Spleen (tissue), 7 donors: ENCODE data around the gene ALOXE3.

Experiments
- CTCF ChIP-seq, 11 experiments: fragments of 200-600 bp in 7 of 11; fragments of 450-650 bp in 4 of 11; sonication (generic) in 4 of 11; IDR thresholded peaks in 8 of 11; conservative IDR thresholded peaks in 3 of 11; 1 replicate in 7 of 11; 2 replicates in 4 of 11; pipeline versions ENCODE4 v1.4.0 to v1.8.0; 2016 to 2021; ENCODE audit warnings: antibody characterized with exemption in 11 of 11, inconsistent platforms in 4 of 11, mild to moderate bottlenecking in 1 of 11
- POLR2AphosphoS5 ChIP-seq, 3 donors: sonication (generic); formaldehyde crosslinking; IDR thresholded peaks; one replicate each; pipeline ENCODE4 v1.5.1; 2017; ENCODE audit warnings: antibody characterized with exemption in 3 of 3
- donor health status: DM: no; HTN: no; CAD: no; lungs with moderate emphysema.
- donor health status: DM: no; HTN: no; CAD: no.
- donor health status: DM: no; HTN: no; CAD: no.

- no peak for TF ChIP-seq CTCF (IDR thresholded peaks at IDR 0.05 in 8 of 11, conservative IDR thresholded peaks at IDR 0.05 in 3 of 11)
- TF ChIP-seq POLR2AphosphoS5 (IDR thresholded peaks at IDR 0.05): no peak
Observed at GRCh38 chr17:8087075-8087951, 31.0 kb downstream of the ALOXE3 start, which contains the start of gene ALOX12B.
